ENCODE measurements around the gene RGS6. TPM values are rescaled to one million over a fixed set of nuclear protein-coding genes. Genes with fewer than 3 reads are reported as not detected.

The RGS6 gene
- total RNA-seq, 1 donor from 2014 or later: 2.8 TPM

- H3K27ac Mint-ChIP-seq (ENCODE audit: unreplicated experiment): no peak overlapping the region
- H3K4me3 Mint-ChIP-seq: no peak overlapping the region
- H3K4me1 Mint-ChIP-seq: peaks cover 6% of the 10 kb centered on the region
- H3K36me3 Mint-ChIP-seq (ENCODE audit: low read depth): no peaks in the 10 kb centered on the region
- TF ChIP-seq CTCF (conservative IDR thresholded peaks at IDR 0.05): no peak
- H3K9me3 Mint-ChIP-seq: peaks cover 2% of the 10 kb centered on the region
- H3K27me3 Mint-ChIP-seq (ENCODE audit: low read depth): no peaks in the 10 kb centered on the region
- DNase-seq (ENCODE audit: low read depth, low spot score): no peak
These were observed 585.5 kb downstream of the RGS6 start for GRCh38 chr14:72517736-72518135.

GRCh38 chr14:72518809-72519377, 586.7 kb downstream of the RGS6 start:
- Mint-ChIP-seq H3K4me3 (no peak overlapping the region), H3K9me3 (peaks cover 2% of the 10 kb centered on the region), H3K27me3 (ENCODE audit: low read depth) (no peaks in the 10 kb centered on the region), H3K27ac (ENCODE audit: unreplicated experiment) (no peak overlapping the region), H3K36me3 (ENCODE audit: low read depth) (no peaks in the 10 kb centered on the region), H3K4me1 (peaks cover 6% of the 10 kb centered on the region)
- TF ChIP-seq CTCF (conservative IDR thresholded peaks at IDR 0.05): no peak
- no peak for DNase-seq (ENCODE audit: low read depth, low spot score)

GRCh38 chr14:72519543-72519942, 587.3 kb downstream of the RGS6 start:
- H3K36me3 Mint-ChIP-seq (ENCODE audit: low read depth): no peaks in the 10 kb centered on the region
- H3K9me3 Mint-ChIP-seq: peaks cover 2% of the 10 kb centered on the region
- no peak for DNase-seq (ENCODE audit: low read depth, low spot score)
- H3K27ac Mint-ChIP-seq (ENCODE audit: unreplicated experiment): no peak overlapping the region
- no peaks in the 10 kb centered on the region for H3K27me3 Mint-ChIP-seq (ENCODE audit: low read depth)
- no peak for TF ChIP-seq CTCF (conservative IDR thresholded peaks at IDR 0.05)
- H3K4me1 Mint-ChIP-seq: peaks cover 6% of the 10 kb centered on the region
- H3K4me3 Mint-ChIP-seq: no peak overlapping the region

- Mint-ChIP-seq H3K27me3 (ENCODE audit: low read depth) (no peaks in the 10 kb centered on the region), H3K4me1 (peaks cover 6% of the 10 kb centered on the region), H3K4me3 (no peak overlapping the region), H3K36me3 (ENCODE audit: low read depth) (no peaks in the 10 kb centered on the region), H3K27ac (ENCODE audit: unreplicated experiment) (no peak overlapping the region), H3K9me3 (peaks cover 2% of the 10 kb centered on the region)
- no peak for DNase-seq (ENCODE audit: low read depth, low spot score)
- TF ChIP-seq CTCF (conservative IDR thresholded peaks at IDR 0.05): no peak
These were observed 588.8 kb downstream of the RGS6 start for GRCh38 chr14:72521045-72521444.

- Mint-ChIP-seq H3K27me3 (ENCODE audit: low read depth) (no peaks in the 10 kb centered on the region), H3K36me3 (ENCODE audit: low read depth) (no peaks in the 10 kb centered on the region), H3K4me1 (peaks cover under 1% of the 10 kb centered on the region), H3K27ac (ENCODE audit: unreplicated experiment) (no peak overlapping the region), H3K4me3 (no peak overlapping the region), H3K9me3 (peaks cover 2% of the 10 kb centered on the region)
- TF ChIP-seq CTCF (conservative IDR thresholded peaks at IDR 0.05): no peak
- DNase-seq (ENCODE audit: low read depth, low spot score): no peak
These were observed 589.9 kb downstream of the RGS6 start for GRCh38 chr14:72521968-72522741.

All from neural crest cell (in vitro differentiated cells).